ENCODE results near the gene FAM216A. TPM values are rescaled to one million over a fixed set of nuclear protein-coding genes. Genes with fewer than 3 reads are reported as not detected.
"Not testable (repeated sequence)": the region's sequence is repeated elsewhere in the genome, so short reads cannot be mapped to it uniquely, and the experiment has no call there.

Gene FAM216A, protein sequence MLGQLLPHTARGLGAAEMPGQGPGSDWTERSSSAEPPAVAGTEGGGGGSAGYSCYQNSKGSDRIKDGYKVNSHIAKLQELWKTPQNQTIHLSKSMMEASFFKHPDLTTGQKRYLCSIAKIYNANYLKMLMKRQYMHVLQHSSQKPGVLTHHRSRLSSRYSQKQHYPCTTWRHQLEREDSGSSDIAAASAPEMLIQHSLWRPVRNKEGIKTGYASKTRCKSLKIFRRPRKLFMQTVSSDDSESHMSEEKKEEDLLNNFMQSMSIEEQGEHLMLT
- 10 to 100 TPM in 1 of 4 donors, 1 to 10 TPM in 3; 2.6 to 10.1 (median 5.5) TPM for total RNA-seq

DNA sequence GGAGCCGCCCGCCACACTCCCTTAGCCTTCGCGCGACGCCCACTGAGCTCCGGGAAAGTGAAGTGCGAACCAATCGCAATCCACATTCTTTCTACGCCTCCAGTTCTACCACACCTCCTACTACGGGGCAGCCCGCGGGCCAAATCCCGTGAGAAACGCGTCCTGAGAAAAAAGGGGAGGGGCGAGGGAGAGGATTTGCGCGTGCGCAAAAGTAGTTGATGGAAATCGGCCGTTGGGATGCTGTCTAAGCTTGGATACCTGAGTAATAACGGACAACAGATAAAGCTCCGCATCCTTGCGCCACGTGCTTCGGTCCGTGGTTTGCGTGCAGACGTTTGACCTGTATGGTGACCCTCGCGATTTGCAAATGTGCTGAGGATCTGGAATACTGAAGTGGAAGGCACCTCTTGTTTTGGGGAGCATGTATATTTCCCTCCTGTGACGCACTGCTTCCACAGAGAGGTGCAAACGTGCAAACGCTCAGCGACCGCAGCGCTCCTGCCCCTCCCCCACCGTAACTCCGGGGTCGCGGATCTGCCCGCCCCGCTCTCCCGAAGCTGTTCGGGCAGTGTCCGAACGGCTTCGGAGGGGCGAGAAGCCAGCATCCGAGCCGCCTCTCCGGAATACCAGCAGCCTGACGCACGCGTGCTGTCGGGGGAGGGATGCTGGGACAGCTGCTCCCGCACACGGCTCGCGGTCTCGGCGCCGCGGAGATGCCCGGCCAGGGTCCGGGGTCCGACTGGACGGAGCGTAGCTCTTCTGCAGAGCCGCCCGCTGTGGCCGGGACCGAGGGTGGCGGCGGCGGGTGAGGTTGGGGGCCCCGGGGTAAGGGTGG lies at the start of gene FAM216A, which contains the start of gene GPN3:
FAM216A (plus strand) TSS at position 632 of the 835 bp plus-strand sequence; CDS start at position 663, 31 bp downstream.
GPN3 (minus strand) TSS at position 44 of the 835 bp plus-strand sequence. CDS start 54 bp downstream, outside the sequence.
- WGBS, 2 donors, result 0 to 1% methylated on average over 34 to 58 of the region's 78 CpGs
- intact Hi-C loops (cut with DNase I), result loop anchor here (5.0 kb wide), 2 partner anchors 34 to 134 kb away; partner anchors contain the start of genes RAD9B and VPS29
- Histone ChIP-seq H3K4me3 (replicated peaks in 1 of 3) (peak within 1 kb of the TSS; percentile 79 to 90 (median 84)), H3K27me3 (no peaks in the 10 kb centered on the region), H3K9me3 (no peaks in the 10 kb centered on the region), H3K4me1 (peaks cover 20 to 21% of the 10 kb centered on the region in 2 donors), H3K27ac (peak within 1 kb of the TSS; percentile 70 to 94 (median 73)), H3K36me3 (peaks cover 0 to 3% of the 10 kb centered on the region in 2 donors)
- DNase-seq, result peak; percentile 96 to 98
- TF ChIP-seq POLR2A (IDR thresholded peaks at IDR 0.05), result peak in 1 of 2 donors; percentile 82
- TF ChIP-seq, protein P1, sequence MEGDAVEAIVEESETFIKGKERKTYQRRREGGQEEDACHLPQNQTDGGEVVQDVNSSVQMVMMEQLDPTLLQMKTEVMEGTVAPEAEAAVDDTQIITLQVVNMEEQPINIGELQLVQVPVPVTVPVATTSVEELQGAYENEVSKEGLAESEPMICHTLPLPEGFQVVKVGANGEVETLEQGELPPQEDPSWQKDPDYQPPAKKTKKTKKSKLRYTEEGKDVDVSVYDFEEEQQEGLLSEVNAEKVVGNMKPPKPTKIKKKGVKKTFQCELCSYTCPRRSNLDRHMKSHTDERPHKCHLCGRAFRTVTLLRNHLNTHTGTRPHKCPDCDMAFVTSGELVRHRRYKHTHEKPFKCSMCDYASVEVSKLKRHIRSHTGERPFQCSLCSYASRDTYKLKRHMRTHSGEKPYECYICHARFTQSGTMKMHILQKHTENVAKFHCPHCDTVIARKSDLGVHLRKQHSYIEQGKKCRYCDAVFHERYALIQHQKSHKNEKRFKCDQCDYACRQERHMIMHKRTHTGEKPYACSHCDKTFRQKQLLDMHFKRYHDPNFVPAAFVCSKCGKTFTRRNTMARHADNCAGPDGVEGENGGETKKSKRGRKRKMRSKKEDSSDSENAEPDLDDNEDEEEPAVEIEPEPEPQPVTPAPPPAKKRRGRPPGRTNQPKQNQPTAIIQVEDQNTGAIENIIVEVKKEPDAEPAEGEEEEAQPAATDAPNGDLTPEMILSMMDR (IDR thresholded peaks at IDR 0.05), result no peak

DNA sequence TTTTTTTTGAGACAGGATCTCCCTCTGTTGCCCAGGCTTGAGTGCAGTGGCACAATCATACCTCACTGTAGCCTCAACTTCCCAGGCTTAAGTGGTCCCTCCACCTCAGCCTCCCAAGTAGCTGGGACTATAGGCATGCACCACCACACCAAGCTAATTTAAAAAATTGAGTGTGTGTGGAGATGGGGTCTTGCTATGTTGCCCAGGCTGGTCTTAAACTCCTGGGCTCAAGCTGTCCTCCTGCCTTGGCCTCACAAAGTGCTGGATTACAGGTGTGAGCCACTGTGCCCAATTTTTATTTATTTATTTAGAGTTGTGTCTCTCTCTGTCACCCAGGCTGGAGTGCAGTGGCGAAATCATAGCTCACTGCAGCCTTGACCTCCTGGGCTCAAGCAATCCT lies 48.0 kb upstream of the FAM216A start:
- H3K27me3 ChIP-seq; H3K4me1 ChIP-seq; intact Hi-C loops (cut with DNase I); H3K9me3 ChIP-seq; H3K27ac ChIP-seq; H3K4me3 ChIP-seq (replicated peaks in 1 of 3); H3K36me3 ChIP-seq; DNase-seq: not testable (repeated sequence)
- WGBS, 2 donors, result 92 to 100% methylated on average over 1 of the region's 1 CpG

DNA sequence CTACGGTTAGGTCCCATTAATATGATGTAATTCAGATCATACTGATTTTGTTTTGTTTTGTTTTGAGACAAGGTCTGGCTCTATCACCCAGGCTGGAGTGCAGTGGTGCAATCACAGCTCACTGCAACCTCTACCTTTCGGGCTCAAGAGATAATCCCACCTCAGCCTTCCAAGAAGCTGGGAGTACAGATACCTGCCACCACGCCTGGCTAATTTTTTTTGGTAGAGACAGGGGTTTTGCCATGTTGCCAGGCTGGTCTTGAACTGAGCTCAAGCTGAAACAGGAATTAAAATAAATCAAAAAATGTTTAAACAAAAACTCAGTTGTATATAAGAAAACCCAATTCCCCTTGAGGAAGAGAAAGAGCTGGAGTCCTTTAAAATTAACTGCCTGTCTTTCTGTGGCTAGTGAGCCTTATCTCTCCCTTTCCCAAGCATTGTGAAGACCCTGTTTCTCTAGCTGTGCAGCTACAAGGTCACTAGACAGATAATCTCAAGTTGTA lies 47.4 kb upstream of the FAM216A start:
- TF ChIP-seq POLR2A (IDR thresholded peaks at IDR 0.05), result no peak
- TF ChIP-seq, protein P1 (IDR thresholded peaks at IDR 0.05), result no peak
- intact Hi-C loops (cut with DNase I), result no loop called here
- H3K27ac ChIP-seq, result no peak overlapping the region
- H3K4me3 ChIP-seq (replicated peaks in 1 of 3), result no peak overlapping the region
- DNase-seq, result no peak
- no peaks in the 10 kb centered on the region for H3K9me3 ChIP-seq
- no peaks in the 10 kb centered on the region for H3K4me1 ChIP-seq
- H3K36me3 ChIP-seq, result no peaks in the 10 kb centered on the region
- H3K27me3 ChIP-seq, result no peaks in the 10 kb centered on the region
- WGBS, 2 donors, result 61 to 69% methylated on average over 3 of the region's 3 CpGs

DNA sequence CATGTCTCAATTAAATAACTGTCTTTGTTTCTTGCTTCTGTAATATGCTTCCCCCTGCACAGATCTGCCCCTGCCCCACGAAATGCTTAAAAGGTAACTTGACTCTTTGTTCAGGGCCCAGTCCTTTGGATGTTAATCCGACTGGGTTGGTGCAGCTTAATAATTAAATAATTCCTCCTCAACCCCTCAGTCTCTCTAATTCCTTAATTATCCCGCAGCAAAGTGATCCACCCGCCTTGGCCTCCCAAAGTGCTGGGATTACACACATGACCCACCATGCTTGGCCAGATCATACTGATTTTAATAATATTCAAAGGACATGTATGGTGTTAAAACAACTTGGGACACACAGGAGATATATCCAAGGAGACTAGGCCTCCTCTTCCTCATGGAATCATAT lies 46.9 kb upstream of the FAM216A start:
- 82 to 87% methylated on average over 4 of the region's 4 CpGs for WGBS, 2 donors
- no peak overlapping the region for H3K4me3 ChIP-seq (replicated peaks in 1 of 3)
- TF ChIP-seq POLR2A (IDR thresholded peaks at IDR 0.05), result no peak
- TF ChIP-seq, protein P1 (IDR thresholded peaks at IDR 0.05), result no peak
- H3K36me3 ChIP-seq, result no peaks in the 10 kb centered on the region
- H3K27me3 ChIP-seq, result no peaks in the 10 kb centered on the region
- no peak for DNase-seq
- H3K27ac ChIP-seq, result no peak overlapping the region
- H3K9me3 ChIP-seq, result no peaks in the 10 kb centered on the region
- no peaks in the 10 kb centered on the region for H3K4me1 ChIP-seq
- intact Hi-C loops (cut with DNase I), result no loop called here

DNA sequence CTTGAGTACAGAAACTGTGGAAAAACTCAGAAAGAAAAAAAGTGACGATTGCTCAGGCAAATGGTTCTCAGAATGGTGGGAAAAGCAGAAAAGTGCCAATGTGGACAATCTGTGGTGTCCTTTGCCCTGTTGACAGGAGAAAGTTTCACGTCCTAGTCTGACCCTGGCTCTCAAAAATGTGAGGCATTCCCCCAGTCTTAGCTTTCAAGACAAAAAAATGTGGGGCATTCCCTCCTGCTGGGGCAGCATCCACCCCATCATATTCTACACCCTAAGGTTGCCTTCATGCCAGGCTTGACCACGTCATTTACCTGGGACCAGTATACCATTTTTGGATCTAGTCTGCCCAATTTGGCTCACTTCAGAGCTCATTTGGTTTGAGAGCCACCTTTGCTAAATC lies 44.4 kb upstream of the FAM216A start:
- Histone ChIP-seq H3K27ac (no peak overlapping the region), H3K27me3 (no peaks in the 10 kb centered on the region), H3K36me3 (no peaks in the 10 kb centered on the region), H3K9me3 (no peaks in the 10 kb centered on the region), H3K4me3 (replicated peaks in 1 of 3) (no peak overlapping the region), H3K4me1 (no peaks in the 10 kb centered on the region)
- intact Hi-C loops (cut with DNase I), result no loop called here
- 76 to 81% methylated on average over 3 of the region's 3 CpGs for WGBS, 2 donors
- no peak for TF ChIP-seq POLR2A (IDR thresholded peaks at IDR 0.05)
- TF ChIP-seq, protein P1 (IDR thresholded peaks at IDR 0.05), result no peak
- no peak for DNase-seq

Measured in thyroid gland (tissue), 4 donors.